ENCODE data around the gene SUCNR1.

GRCh38 chr3:151880416-151880690 lies 6.9 kb downstream of the SUCNR1 start:
- no peak for TF ChIP-seq EZH2 (IDR thresholded peaks at IDR 0.05; ENCODE audit: borderline replicate concordance, low read depth, low read length, severe bottlenecking)
- TF ChIP-seq, protein P1, sequence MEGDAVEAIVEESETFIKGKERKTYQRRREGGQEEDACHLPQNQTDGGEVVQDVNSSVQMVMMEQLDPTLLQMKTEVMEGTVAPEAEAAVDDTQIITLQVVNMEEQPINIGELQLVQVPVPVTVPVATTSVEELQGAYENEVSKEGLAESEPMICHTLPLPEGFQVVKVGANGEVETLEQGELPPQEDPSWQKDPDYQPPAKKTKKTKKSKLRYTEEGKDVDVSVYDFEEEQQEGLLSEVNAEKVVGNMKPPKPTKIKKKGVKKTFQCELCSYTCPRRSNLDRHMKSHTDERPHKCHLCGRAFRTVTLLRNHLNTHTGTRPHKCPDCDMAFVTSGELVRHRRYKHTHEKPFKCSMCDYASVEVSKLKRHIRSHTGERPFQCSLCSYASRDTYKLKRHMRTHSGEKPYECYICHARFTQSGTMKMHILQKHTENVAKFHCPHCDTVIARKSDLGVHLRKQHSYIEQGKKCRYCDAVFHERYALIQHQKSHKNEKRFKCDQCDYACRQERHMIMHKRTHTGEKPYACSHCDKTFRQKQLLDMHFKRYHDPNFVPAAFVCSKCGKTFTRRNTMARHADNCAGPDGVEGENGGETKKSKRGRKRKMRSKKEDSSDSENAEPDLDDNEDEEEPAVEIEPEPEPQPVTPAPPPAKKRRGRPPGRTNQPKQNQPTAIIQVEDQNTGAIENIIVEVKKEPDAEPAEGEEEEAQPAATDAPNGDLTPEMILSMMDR (IDR thresholded peaks at IDR 0.05; ENCODE audit: borderline replicate concordance, extremely low read depth, low read length, poor library complexity, severe bottlenecking): no peak
